ENCODE data around the gene HOXD10.

DNA sequence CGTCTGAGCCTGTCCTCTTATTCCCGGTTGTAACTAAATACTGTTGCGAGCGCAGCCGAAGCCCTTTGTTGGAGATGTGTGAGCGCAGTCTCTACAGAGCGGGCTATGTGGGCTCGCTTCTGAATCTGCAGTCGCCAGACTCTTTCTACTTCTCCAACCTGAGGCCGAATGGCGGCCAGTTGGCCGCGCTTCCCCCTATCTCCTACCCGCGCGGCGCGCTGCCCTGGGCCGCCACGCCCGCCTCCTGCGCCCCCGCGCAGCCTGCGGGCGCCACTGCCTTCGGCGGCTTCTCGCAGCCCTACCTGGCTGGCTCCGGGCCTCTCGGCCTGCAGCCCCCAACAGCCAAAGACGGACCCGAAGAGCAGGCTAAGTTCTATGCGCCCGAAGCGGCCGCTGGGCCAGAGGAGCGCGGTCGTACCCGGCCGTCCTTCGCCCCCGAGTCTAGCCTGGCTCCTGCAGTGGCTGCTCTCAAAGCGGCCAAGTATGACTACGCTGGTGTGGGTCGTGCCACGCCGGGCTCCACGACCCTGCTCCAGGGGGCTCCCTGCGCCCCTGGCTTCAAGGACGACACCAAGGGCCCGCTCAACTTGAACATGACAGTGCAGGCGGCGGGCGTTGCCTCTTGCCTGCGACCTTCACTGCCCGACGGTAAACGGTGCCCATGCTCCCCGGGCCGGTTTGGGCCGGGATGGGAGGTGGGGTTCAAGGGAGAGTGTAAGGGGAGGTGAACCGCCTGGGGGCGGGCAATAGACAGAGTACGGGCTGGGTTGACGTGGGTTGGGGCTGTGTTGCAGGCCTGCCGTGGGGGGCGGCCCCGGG, 16.6 kb upstream of the HOXD10 start, which contains the start of gene HOXD12:
- TF ChIP-seq, protein P1, sequence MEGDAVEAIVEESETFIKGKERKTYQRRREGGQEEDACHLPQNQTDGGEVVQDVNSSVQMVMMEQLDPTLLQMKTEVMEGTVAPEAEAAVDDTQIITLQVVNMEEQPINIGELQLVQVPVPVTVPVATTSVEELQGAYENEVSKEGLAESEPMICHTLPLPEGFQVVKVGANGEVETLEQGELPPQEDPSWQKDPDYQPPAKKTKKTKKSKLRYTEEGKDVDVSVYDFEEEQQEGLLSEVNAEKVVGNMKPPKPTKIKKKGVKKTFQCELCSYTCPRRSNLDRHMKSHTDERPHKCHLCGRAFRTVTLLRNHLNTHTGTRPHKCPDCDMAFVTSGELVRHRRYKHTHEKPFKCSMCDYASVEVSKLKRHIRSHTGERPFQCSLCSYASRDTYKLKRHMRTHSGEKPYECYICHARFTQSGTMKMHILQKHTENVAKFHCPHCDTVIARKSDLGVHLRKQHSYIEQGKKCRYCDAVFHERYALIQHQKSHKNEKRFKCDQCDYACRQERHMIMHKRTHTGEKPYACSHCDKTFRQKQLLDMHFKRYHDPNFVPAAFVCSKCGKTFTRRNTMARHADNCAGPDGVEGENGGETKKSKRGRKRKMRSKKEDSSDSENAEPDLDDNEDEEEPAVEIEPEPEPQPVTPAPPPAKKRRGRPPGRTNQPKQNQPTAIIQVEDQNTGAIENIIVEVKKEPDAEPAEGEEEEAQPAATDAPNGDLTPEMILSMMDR (conservative IDR thresholded peaks at IDR 0.05) = no peak
- TF ChIP-seq ZFX (IDR thresholded peaks at IDR 0.05) = no peak
